ENCODE results near the gene NIBAN1. TPM values are rescaled to one million over a fixed set of nuclear protein-coding genes. Genes with fewer than 3 reads are reported as not detected.
"Not testable (repeated sequence)": the region's sequence is repeated elsewhere in the genome, so short reads cannot be mapped to it uniquely, and the experiment has no call there.

NIBAN1 gene
- total RNA-seq, 1 experiment from 2014 or later = 17.4 TPM

GRCh38 chr1:184973272-184974055 lies 844 bp downstream of the NIBAN1 start:
- DNase-seq (ENCODE audit: low read depth) = peak; percentile 64

GRCh38 chr1:184972315-184973055 lies 1.8 kb downstream of the NIBAN1 start:
- DNase-seq (ENCODE audit: low read depth) = peak; percentile 18

GRCh38 chr1:184971522-184972265 lies 2.6 kb downstream of the NIBAN1 start:
- DNase-seq (ENCODE audit: low read depth) = no peak

GRCh38 chr1:184970691-184971161 lies 3.6 kb downstream of the NIBAN1 start:
- DNase-seq (ENCODE audit: low read depth) = peak; percentile 55

- no peak for DNase-seq (ENCODE audit: low read depth)
These were observed 7.3 kb downstream of the NIBAN1 start for GRCh38 chr1:184966989-184967388.

- no peak for DNase-seq (ENCODE audit: low read depth)
These were observed 8.1 kb downstream of the NIBAN1 start for GRCh38 chr1:184965944-184966860.

- no peak for DNase-seq (ENCODE audit: low read depth)
These were observed 8.9 kb downstream of the NIBAN1 start for GRCh38 chr1:184965439-184965838.

DNA sequence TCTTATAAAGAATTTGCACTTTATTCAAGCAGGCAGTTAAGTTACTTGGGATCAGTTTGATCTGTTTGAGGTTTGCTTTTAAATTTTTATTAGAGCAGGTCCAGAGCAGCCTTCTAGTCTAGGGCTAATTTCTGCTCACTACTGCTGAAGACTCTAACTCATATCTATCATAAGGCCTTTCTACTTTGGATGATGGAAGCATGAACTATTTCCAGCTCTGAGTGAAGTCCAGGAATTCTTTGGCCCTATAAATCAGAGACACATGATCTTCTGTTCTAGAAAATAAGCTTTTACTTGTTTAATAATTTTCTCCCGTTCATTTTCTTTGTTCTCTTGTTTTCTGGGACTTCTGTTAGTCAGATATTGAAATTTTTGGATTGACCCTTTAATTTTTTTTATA lies 14.7 kb downstream of the NIBAN1 start:
- DNase-seq (ENCODE audit: low read depth) = no peak

DNA sequence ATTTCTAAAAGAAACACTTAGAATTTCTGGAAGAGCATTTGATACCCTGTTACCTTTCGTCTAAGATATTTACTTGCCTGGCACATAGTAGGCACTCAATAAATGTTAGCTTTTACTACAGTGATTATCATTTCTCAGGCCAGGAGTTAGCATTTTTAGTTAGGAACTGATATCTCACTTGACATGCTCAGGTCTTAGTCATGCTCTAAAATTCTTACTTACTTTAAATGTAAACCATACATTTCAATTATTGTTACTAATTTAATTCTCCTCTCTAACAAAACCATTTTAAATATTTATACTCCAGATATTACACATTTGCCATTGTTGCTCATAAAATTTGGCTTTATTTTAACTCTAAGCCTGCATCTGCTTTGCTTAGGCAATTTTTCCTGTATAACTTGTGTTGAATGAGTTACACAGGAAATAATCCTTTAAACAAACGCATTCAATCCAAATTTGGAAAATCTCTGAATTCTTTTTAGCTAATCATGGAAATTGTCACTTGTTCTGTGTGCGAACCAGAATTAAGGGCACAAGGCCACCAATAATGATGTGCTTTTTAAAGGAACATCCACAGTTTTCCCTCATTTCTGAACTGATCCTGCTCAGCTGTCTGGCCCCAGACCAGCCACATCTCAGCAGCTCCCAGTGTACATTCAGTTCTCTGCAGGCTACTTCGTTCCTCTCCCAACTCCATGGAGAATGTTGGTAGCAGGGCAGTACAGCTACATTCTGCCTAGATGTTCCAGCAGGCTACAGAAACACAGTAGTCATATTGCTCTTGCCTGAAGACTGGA lies 15.6 kb downstream of the NIBAN1 start:
- no peak for DNase-seq (ENCODE audit: low read depth)

GRCh38 chr1:184957901-184958300 lies 16.4 kb downstream of the NIBAN1 start:
- DNase-seq (ENCODE audit: low read depth) = not testable (repeated sequence)

DNA sequence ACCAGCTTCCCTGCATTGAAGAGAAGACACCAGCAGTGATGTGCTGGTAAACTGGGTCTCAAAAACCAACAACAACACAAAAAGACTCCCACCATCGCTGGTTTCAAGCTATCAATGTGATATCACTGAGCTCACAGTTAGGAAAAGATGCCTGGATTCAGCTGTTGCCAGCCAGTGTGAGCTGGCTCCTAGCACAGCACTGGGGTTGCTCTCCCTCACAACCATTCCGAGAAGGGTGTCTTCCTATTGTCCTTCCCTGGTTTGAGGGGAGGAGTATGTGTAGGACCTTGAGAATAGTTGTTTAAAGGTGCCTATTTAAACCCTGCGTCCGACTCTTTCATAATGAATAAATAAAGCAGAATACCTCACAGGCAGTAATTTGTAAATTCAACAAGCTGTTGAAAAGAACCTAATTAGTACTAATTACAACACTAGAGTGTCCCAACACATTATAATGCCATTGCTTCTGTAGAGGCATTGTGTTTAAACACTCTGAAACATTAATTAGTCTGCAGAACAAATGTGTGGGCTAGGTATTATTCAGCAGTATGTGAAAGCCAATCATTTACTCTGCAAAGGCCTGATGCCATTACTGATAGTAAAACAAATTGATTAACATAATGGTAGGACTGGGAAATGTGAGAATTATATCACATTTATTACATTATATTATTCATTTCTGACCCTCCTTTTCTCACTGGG lies 17.2 kb downstream of the NIBAN1 start:
- no peak for DNase-seq (ENCODE audit: low read depth)

- DNase-seq (ENCODE audit: low read depth) = peak; percentile 52
These were observed 19.9 kb downstream of the NIBAN1 start for GRCh38 chr1:184954232-184954995.

GRCh38 chr1:184953600-184954219 lies 20.6 kb downstream of the NIBAN1 start:
- DNase-seq (ENCODE audit: low read depth) = peak; percentile 64

DNA sequence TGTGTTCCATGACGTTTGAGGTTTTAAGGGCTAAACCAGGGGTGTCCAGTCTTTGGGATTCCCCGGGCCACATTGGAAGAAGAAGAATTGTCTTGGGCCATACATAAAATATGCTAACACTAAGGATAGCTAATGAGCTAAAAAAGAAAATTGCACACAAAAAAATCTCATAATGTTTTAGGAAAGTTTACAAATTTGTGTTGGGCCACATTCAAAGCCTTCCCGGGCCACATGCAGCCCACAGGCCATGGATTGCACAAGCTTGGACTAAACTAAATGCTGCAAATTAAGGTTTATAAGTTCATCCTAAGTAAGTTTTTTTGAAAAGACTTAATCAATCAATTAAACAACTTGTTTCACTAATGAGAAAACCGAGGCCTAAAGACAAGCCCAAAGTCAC lies 21.9 kb downstream of the NIBAN1 start:
- no peak for DNase-seq (ENCODE audit: low read depth)

GRCh38 chr1:184951788-184952187 lies 22.5 kb downstream of the NIBAN1 start:
- DNase-seq (ENCODE audit: low read depth) = no peak

GRCh38 chr1:184950906-184951305 lies 23.4 kb downstream of the NIBAN1 start:
- no peak for DNase-seq (ENCODE audit: low read depth)

DNA sequence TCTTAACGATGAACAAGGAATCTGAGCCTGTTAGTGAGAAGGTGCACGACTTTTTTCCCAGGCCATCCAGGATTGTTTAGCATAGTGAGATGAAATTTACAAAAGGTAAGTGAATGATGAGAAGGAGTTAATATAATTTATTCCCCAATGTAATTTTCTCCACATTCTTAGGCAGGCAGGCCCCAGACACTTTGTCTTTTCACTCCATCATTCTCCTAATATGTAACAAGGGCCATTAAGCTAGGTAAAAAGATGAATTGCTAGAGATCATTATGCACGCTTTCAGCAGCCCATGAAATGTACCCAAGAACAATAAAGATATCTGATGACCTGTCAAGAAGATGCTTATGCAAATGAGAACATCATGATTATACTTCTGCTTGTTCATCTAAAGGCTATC lies 24.1 kb downstream of the NIBAN1 start:
- no peak for DNase-seq (ENCODE audit: low read depth)

- DNase-seq (ENCODE audit: low read depth) = no peak
These were observed 26.6 kb downstream of the NIBAN1 start for GRCh38 chr1:184947497-184948256.
